NCI-H1092 treated with DMSO at 0.1 percent for 48 hours (cell line): Measurements from ENCODE around the gene SFMBT2.

Experiments used
- DNase-seq: peaks from one replicate; lab custom pipeline; 2025; lab: John Stamatoyannopoulos, UW

The SFMBT2 gene

DNA sequence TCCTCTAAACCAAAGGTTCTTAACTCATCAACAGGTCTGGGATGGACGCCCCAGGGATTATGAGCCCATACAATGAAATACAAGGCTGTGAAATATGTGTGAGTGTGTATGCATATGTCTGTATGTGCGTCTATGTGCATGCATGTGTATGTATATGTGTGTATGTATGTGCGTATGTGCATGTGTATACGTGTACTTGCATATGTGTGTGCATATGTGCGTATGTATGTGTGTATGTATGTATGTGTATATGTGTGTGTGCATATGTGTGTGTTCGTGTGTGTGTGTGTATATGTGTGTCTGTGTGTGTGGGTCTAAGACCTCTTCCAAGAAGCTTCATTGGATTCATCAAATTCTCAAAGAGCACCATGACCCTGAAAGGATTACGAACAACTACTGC lies 112.3 kb downstream of the SFMBT2 start:
- DNase-seq: no peak

GRCh38 chr10:7297094-7297493 lies 113.7 kb downstream of the SFMBT2 start:
- no peak for DNase-seq

DNA sequence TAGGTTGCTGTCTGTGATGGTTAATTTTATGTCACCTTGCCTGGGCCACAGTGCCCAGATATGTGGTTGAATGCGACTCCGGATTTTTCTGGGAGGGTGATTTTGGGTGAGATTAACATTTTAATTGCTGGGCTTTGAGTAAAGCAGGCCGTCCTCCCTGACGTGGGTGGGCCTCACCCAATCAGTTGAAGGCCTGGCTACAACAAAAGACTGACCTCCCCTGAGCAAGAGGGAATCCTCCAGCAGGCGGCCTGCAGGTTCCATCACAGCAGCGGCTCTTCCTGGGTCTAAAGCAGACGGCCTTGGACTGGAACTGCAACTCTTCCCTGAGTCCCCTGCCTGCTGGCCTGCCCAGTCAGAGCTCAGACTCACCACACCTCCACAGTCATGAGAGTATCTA lies 114.2 kb downstream of the SFMBT2 start:
- no peak for DNase-seq

DNA sequence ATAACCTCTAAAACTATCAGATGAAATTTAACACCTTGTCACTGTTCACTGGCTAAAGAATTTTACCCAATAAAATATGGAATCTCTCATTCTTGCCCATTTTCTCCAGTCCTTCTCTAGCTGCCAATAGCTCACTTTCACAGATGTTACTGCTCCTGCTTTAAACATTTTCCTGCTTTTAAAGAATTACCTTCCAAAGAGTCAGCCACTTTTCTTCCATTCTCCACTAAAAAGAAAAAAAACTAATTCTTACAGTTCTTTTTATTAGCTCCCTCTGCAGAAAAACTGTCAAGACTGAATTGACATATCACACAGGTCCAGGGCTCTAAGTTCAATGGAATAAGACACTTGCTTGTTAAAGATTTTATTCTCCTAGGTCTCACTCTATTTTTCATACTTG lies 114.8 kb downstream of the SFMBT2 start:
- no peak for DNase-seq

GRCh38 chr10:7293378-7293920 lies 117.4 kb downstream of the SFMBT2 start:
- no peak for DNase-seq

GRCh38 chr10:7291487-7292270 lies 119.2 kb downstream of the SFMBT2 start:
- no peak for DNase-seq

- DNase-seq: no peak
Observed at GRCh38 chr10:7288060-7288690, 122.7 kb downstream of the SFMBT2 start.

DNA sequence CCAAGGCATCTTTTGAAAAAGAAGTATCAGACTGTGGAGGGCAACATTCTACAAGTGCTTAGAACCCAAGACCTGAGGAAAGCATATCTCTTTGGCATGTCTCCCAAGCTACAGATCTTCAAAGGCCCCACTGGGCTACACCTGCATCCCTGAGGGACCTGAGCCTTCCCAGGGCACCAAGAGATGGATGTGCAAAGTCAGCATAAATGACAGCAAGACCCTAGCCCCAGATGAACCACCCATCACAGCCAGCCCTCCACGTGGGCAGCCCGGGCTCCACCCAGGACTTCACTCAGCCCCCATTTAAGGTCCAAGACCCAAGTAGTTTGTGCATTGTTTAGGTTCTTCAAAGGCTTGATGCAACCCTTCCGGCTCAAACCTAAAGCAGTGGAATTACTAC lies 123.5 kb downstream of the SFMBT2 start:
- DNase-seq: no peak

- no peak for DNase-seq
Observed at GRCh38 chr10:7285522-7286322, 125.1 kb downstream of the SFMBT2 start.

DNA sequence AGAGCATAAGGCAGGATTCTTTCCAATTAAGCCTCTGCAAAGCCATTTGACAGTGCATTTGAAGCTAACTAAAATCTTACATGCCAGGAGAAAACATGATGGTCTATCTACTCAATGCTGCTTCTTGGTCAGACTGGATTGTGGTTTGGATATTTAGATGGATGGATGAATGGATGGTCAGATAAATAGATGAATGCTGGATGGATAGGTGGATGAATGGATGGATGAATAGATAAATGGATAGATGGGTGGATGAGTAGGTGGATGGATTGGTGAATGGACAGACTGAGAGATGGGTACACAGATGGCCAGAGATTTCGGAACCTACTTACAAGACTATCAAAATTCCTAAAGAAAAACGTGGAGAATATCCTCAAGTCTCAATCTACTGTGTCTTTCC lies 127.6 kb downstream of the SFMBT2 start:
- DNase-seq: no peak

GRCh38 chr10:7282457-7282856 lies 128.4 kb downstream of the SFMBT2 start:
- DNase-seq: no peak

DNA sequence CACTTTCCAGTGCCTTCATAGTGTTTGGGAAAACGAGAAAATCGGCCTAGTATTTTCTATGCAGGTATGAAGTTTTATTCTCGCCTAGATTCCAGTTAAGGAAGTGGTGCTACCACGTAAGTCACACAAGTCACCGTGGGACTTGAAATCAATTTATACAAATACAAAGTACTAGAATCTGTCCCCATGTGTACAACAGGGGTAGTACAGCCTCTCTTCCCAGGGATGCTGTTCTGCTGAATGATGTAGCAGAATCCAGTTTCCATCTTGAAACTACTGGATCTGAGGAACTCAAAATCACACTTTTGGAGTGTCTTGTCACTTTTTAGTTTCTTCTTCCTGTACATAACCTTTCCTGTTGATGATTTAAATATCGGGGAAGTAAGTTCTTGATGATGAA lies 129.4 kb downstream of the SFMBT2 start:
- DNase-seq: no peak

- DNase-seq: no peak
Observed at GRCh38 chr10:7279303-7279702, 131.5 kb downstream of the SFMBT2 start.

DNA sequence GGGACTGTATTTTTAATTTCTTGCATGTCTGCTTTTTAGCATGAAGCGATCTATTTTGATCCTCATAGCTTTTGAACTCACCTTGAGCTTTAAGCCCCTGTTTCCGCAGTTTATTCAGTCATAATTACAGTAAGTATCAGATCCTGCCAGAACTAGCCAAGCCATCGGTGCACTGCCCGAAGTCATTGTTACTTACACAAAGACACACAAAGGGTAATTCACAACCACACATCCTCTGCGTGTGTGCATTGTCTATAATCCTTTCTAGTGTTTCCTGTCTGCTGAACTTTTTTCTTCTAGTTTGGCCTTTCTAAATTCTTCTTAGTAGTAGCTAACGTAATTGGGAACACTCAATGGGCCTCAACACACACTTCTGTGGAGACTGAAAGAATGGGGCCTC lies 133.0 kb downstream of the SFMBT2 start:
- DNase-seq: no peak

DNA sequence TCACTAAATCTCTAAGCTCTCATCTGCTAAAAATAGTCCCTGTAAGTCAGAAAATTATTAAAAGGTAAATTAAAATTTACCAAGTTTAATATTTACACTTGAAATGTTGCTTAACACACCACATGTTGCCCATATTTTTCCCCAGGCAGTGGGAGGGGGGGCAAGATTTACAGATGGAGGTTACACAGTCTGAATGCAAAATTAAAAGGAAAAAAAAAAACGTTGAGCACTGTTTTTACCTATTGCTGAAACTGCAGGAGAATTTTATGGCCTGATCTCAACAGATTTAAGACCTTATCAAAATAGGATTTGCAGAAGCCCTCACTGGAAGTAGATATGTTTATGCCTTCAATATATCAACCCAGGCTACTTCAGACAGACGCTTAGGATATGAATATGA lies 133.4 kb downstream of the SFMBT2 start:
- DNase-seq: no peak

GRCh38 chr10:7275761-7276440 lies 134.9 kb downstream of the SFMBT2 start:
- no peak for DNase-seq

DNA sequence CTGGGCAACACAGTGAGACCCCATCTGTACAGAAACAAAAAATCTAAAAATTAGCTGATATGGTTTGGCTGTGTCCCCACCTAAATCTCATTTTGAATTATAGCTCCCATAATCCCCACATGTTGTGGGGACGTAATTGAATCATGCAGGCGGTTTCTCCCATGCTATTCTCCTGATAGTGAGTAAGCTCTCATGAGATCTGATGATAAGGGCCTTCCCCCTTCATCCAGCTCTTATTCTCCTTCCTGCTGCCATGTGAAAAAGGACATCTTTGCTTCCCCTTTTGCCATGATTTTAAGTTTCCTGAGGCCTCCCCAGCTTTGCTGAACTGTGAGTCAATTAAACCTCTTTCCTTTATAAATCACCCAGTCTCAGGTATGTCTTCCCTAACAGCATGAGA lies 136.5 kb downstream of the SFMBT2 start:
- DNase-seq: no peak

DNA sequence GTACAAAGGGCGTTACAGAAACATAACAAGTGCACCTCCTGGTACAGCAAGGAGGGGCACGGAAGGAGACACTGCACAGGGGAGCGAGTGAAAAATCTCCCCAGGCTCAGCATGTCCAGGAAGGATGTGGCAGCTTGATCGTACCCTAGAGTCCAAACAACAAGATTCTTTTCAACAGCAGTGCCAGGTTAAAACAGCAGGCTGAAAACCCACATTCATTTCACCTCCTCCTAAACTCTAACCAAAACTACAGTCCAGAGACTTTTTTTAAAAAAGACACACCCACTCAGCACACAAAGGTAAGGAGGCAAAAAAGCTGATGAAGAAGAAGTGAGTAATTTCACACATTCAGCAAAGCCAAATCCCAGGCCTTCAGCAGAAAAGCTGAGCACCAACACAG lies 138.8 kb downstream of the SFMBT2 start:
- DNase-seq: no peak

GRCh38 chr10:7269988-7270387 lies 140.8 kb downstream of the SFMBT2 start:
- no peak for DNase-seq

- DNase-seq: no peak
Observed at GRCh38 chr10:7267142-7267541, 143.7 kb downstream of the SFMBT2 start.

- DNase-seq: no peak
Observed at GRCh38 chr10:7265396-7266123, 145.3 kb downstream of the SFMBT2 start.
